GM21447 (cell line): ENCODE data around the gene METTL15.
A peak's percentile ranks its signal among the peaks of the same experiment; 100 is the strongest.
"Not testable (repeated sequence)": the region's sequence is repeated elsewhere in the genome, so short reads cannot be mapped to it uniquely, and the experiment has no call there.

ENCODE experiments used
- ATAC-seq: cut with Tn5 transposase; IDR thresholded peaks from one replicate; pipeline ENCODE4 v1.9.1; 2021; ENCODE audit not compliant: unreplicated experiment

The METTL15 gene, protein sequence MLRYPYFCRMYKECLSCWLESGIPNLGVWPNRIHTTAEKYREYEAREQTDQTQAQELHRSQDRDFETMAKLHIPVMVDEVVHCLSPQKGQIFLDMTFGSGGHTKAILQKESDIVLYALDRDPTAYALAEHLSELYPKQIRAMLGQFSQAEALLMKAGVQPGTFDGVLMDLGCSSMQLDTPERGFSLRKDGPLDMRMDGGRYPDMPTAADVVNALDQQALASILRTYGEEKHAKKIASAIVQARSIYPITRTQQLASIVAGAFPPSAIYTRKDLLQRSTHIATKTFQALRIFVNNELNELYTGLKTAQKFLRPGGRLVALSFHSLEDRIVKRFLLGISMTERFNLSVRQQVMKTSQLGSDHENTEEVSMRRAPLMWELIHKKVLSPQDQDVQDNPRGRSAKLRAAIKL

GRCh38 chr11:28107750-28108618, at the start of gene METTL15, which contains the start of gene KIF18A:
Gene METTL15, plus strand, starts transcription at chr11:28108388. Its CDS starts 4,947 bp downstream, at chr11:28113335.
Gene KIF18A, minus strand, starts transcription at chr11:28108156. Its CDS starts 10,209 bp downstream, at chr11:28097947.
- peak; percentile 88 for ATAC-seq

- ATAC-seq: no peak
Measured at GRCh38 chr11:28071305-28071704, 36.9 kb upstream of the METTL15 start.

- ATAC-seq: no peak
Measured at GRCh38 chr11:28072321-28072720, 35.9 kb upstream of the METTL15 start.

DNA sequence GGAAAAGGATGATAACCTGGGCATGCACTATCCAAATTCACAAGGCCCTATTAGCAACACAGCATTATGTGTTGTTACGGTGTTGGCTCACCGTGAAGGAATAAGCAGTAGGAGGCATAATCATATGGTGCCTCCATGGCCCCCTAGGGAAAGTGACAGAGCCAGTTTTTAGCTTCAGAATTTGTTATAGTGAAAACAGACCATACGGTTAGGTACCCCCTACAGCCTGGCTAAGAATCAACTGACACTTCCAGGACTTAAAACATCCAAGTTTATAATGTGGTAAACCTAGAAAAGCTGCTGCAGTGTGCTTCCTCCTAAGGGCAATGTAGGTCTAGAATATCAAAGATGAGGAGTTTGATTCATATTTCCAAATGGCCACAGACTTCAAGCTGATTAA, 30.7 kb upstream of the METTL15 start:
- no peak for ATAC-seq

DNA sequence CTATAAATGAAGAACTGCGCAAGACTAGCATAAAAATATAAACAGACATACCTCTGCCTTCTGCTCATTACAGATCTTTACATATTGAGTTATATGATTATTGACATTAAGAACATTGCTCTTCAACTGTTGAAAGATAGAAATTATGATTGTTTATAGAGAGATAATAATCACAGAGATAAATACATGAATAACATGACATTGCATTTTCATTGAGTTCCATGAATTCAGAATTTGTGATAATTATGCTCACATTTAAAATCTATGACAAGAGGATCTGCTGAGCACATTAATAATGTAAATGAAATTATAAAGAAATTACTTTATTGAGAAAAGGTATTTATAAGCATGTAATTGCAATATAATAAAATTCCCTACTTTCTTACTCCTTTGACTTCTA, 25.1 kb upstream of the METTL15 start:
- no peak for ATAC-seq

DNA sequence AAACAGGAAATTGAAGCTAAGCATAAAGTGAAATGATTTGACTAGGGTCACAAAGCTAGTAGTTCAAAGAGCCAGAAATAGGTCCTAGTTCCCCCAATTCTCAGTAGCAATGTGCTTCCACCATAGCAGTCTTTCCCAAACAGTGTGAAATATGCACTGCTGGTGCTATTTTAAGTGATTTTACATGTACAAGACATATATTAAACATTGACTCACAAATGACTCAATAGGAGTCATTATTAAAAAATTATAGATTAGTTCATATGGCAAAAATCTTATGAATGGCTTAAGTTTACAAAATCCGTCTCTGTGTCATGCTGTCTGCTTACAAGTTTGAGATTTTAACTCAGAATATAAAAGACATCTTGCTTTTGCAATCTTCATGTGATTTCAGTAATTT, 21.6 kb upstream of the METTL15 start:
- no peak for ATAC-seq

GRCh38 chr11:28087192-28087591, 21.0 kb upstream of the METTL15 start:
- ATAC-seq: not testable (repeated sequence)

DNA sequence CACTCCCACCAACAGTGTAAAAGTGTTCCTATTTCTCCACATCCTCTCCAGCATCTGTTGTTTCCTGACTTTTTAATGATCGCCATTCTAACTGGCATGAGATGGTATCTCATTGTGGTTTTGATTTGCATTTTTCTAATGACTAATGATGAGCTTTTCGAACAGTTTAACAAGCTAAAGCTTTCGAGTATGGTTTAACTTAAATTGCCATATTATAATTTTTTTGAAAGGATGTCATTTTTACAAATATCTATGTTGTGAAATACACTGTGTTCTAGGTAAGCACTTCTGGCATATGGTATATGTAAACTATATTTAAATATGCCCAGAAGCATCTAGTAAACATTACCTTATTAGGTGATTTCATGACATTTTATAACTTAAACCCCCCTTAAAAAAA, 20.5 kb upstream of the METTL15 start:
- ATAC-seq: not testable (repeated sequence)

DNA sequence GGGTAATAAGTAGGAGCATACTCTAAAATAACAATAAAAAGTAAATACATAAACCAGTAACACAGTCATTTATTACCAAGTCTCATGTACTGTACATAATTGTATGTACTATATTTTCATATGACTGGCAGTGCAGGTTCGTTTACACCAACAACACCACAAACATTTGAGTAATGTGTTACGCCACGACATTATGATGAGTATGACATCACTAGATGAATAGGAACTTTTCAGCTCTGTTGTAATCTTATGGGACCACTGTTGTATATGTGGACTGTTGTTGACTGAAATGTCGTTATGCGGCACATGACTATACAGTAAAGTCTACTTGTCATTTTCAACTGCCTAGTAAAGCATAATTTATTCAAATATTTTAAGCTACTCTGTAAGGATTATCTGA, 18.8 kb upstream of the METTL15 start:
- ATAC-seq: no peak

- ATAC-seq: no peak
Measured at GRCh38 chr11:28090052-28090749, 18.0 kb upstream of the METTL15 start.

DNA sequence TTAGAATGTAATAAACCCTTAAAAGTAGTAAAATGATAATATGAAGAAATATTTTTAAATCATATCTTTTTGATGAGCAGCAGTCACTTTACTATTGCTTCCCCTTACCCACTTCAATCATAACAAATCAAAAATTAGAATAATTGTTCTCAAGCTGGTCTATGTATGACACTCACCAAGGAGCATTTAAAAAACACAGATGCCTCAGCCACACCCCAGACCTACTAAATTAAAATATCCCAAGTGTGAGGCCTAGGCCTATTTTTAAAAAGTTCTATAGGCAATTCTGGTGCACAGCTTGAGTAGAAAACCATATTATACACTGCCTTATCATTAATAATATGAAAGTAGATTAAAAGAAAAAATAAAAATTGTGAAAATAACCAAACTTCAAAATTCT, 15.4 kb upstream of the METTL15 start:
- ATAC-seq: no peak

DNA sequence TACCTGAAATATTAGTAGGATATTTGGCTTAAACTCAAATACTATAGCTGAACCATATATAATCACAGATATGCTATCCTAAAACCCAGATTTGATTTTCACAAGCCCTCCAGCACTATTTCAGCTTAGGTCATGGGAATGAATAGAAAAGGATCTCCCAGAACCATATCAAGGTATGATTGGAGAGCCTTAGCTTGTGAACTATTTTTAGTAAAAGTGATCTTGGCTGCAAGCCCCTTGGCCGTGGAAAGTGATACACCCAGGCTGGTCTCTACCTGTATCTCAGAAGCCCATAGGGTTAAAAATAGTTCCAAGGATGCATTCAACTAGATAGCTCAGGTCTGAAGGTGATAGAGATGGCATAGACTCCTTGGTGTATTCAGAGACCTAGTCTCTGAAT, 9.9 kb upstream of the METTL15 start:
- no peak for ATAC-seq

DNA sequence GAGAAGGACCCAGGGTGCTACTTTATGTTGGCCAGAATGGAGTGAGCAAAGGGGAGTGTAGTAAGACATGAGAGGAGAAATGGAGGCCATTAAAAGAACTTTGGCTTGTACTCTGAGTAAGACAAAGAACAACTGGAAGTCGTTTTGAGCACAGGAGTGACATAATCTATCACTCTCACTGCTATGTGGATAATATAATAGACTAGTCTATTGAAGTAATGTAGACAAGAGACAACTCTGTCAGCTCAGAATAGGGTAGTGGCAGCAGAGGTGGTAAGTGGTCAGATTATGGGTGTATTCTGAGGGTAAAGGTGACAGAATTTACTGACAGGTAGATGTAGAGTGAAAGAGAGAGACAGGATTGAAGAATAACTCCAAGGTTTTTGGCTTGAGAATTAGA, 8.5 kb upstream of the METTL15 start:
- no peak for ATAC-seq

GRCh38 chr11:28100665-28101064, 7.5 kb upstream of the METTL15 start:
- no peak for ATAC-seq

DNA sequence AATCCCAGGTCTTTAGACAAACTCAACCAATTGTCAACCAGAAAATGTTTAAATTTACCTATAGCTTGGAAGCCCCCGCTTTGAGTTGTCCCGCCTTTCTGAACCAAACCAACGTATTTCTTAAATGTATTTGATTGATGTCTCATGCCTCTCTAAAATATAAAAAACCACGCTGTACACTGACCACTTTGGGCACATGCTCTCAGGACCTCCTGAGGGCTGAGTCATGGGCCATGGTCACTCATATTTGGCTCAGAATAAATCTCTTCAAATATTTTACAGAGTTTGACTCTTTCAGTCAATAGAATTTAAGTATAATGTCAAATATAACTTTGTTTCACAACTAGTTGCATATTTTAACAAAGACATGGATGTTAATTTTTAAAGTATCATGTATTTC, 5.9 kb upstream of the METTL15 start:
- ATAC-seq: not testable (repeated sequence)

- ATAC-seq: no peak
Measured at GRCh38 chr11:28104425-28104824, 3.8 kb upstream of the METTL15 start.

GRCh38 chr11:28104984-28105383, 3.2 kb upstream of the METTL15 start:
- no peak for ATAC-seq

DNA sequence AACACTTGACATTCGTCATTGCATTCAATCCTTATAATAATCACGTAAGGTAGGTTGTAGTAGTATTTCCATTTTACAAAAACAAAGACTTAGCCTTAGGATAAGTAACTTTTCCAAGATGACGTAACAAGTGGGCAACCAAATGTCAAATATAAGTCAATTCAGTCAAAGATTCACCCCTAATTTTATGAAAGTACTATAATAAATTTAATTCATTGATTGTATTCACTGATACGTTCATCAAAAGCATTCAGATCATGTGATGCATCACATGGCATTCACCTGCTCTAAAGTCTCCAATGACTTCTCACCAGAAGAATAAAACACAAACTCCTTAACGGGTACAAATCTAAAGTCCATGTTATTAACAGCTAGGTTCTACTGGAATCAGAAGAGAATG, 2.3 kb upstream of the METTL15 start:
- no peak for ATAC-seq

DNA sequence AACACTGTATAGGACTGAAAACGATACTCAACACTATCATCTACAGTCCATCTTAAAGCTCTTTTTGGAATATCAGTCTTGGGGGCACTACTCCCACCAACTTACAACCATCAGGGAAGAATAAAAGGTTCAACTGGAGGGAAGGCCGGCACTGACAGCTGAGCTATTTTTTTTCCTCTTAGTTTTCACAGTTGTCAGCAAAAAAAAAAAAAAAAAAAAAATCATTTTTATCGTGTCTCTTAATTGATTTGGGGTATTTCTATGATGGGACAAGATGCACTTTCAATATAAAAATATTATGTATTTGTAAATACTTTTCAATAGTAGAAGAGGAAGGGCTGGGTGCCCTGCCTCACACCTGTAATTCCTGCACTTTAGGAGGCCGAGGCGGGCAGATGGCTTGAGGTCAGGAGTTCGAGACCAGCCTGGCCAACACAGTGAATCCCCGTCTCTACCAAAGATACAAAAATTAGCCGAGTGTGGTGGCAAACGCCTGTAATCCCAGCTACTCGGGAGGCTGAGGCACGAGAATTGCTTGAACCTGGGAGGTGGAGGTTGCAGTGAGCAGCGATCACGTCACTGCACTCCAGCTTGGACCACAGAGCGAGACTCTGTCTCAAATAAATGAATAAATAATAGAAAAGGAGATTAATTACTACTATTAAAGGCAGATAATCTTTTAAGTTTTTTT, 1.7 kb upstream of the METTL15 start:
- no peak for ATAC-seq

DNA sequence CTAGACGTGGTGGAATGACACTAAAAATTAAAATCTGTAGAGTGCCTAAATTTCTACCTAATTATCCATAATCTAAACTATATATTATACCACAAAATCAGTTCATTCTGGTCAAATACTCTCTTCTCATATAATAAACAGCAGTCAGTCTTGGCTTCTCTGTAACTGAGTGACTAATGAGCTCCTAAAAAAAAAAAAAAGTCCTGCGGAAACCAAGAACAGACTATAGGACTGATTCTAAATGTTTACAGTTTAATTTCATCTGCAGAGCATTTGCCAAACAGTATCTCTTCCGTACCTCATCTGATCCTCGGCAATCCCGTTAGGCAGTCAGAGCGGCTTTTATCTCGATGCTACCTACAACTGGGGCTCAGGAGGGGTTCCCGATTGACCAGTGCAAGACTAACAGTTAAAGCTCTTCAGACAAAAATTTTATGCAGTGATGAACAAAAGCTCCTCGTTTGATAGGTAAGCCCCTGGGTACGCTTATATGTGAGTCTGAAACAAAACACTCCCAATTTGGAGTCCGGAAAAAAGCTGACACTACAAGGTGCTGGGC, 918 bp upstream of the METTL15 start:
- peak; percentile 2 for ATAC-seq
